ENCODE measurements around the gene KY.

KY gene

DNA sequence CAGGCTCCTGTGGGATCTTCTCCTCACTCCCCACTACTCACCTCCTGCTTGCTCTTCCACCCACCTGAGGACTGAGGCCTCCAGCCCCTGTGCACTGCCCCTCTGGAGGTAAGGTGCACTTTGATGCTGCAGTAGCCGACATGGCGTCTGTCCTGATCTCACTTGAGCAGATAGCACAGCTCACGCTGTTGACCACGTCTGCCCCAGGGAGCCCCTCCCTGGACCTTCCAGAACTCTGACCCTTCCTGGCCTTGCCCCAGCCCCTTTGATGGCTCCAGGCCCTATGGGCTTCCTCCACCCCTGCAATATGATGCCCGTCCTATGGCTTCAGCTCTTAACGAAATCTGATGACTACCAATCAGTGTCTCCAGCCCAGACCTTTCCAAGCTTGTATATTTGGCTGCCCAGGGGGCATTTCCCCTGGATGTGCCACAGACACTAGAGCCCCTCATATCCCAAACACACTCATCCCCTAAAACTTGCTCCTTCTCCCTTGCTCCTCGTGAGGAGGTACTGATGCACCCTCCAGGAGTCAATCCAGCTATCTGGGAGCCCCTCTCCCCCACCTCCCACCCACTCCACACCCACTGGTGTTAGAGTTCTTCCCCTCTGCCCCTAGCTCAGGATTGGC is 27.1 kb downstream of the KY start:
- TF ChIP-seq POLR2AphosphoS5 (IDR thresholded peaks at IDR 0.05; ENCODE audit: low read depth, low read length) (no peak), SIN3A (IDR thresholded peaks at IDR 0.05; ENCODE audit: borderline replicate concordance, insufficient read depth, low read length) (no peak)

DNA sequence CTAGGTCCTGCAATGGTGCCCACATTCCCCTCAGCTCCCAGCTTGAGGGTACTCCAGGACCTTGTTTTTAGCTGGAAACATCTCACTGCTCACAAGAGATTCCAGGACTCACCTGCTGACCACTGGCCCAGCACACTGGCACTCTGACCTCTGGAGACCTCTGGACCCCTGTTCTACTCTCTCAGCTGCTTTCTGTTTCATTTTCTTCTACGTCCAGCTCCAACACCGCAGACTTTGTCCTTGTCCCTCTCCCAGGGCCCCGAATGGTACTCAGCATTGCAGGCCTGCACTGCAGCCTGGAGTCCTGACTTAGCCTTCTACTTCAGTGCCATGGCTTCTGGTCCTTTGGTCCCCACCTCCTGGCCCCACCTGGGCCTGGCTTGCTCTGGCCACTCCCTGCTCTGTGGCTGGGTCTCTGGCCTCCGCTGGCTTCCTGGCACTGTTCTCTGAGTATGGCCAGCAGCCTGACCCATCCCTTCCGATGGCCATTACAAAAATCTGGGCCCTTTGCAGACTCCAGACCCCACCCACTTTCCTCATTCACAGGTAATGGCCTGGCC is 27.9 kb downstream of the KY start:
- TF ChIP-seq SIN3A (IDR thresholded peaks at IDR 0.05; ENCODE audit: borderline replicate concordance, insufficient read depth, low read length) = no peak
- TF ChIP-seq FOXP2 (optimal IDR thresholded peaks at IDR 0.05; ENCODE audit: borderline replicate concordance, extremely low read depth, extremely low read length, insufficient read depth) = no peak
- no peak for TF ChIP-seq POLR2AphosphoS5 (IDR thresholded peaks at IDR 0.05; ENCODE audit: low read depth, low read length)
- TF ChIP-seq, protein P1, sequence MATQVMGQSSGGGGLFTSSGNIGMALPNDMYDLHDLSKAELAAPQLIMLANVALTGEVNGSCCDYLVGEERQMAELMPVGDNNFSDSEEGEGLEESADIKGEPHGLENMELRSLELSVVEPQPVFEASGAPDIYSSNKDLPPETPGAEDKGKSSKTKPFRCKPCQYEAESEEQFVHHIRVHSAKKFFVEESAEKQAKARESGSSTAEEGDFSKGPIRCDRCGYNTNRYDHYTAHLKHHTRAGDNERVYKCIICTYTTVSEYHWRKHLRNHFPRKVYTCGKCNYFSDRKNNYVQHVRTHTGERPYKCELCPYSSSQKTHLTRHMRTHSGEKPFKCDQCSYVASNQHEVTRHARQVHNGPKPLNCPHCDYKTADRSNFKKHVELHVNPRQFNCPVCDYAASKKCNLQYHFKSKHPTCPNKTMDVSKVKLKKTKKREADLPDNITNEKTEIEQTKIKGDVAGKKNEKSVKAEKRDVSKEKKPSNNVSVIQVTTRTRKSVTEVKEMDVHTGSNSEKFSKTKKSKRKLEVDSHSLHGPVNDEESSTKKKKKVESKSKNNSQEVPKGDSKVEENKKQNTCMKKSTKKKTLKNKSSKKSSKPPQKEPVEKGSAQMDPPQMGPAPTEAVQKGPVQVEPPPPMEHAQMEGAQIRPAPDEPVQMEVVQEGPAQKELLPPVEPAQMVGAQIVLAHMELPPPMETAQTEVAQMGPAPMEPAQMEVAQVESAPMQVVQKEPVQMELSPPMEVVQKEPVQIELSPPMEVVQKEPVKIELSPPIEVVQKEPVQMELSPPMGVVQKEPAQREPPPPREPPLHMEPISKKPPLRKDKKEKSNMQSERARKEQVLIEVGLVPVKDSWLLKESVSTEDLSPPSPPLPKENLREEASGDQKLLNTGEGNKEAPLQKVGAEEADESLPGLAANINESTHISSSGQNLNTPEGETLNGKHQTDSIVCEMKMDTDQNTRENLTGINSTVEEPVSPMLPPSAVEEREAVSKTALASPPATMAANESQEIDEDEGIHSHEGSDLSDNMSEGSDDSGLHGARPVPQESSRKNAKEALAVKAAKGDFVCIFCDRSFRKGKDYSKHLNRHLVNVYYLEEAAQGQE (IDR thresholded peaks at IDR 0.05; ENCODE audit: insufficient read depth in 1 of 2, low read depth in 2 of 2, low read length in 2 of 2) = no peak
- no peak for TF ChIP-seq TAF1 (IDR thresholded peaks at IDR 0.05; ENCODE audit: borderline replicate concordance, insufficient read depth, low read length)

DNA sequence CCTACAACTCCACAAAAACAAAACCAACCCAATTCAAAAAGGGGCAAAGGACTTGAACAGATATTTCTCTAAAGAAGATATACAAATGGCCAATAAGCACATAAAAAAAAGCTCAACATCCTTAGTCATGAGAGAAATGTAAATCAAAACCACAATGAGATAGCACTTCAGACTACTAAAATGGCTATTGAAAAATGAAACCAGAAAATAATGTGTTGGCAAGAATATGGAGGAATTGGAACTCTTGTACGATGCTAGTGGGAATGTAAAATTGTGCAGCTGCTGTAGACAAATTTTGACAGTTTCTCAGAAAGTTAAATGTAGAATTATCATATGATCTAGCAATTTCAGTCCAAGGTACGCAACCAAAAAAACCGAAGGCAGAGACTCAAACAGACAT is 29.0 kb downstream of the KY start:
- no peak for TF ChIP-seq SIN3A (IDR thresholded peaks at IDR 0.05; ENCODE audit: borderline replicate concordance, insufficient read depth, low read length)
- TF ChIP-seq TAF1 (IDR thresholded peaks at IDR 0.05; ENCODE audit: borderline replicate concordance, insufficient read depth, low read length) = no peak
- TF ChIP-seq FOXP2 (optimal IDR thresholded peaks at IDR 0.05; ENCODE audit: borderline replicate concordance, extremely low read depth, extremely low read length, insufficient read depth) = no peak
- TF ChIP-seq POLR2AphosphoS5 (IDR thresholded peaks at IDR 0.05; ENCODE audit: low read depth, low read length) = no peak
- TF ChIP-seq, protein P1 (IDR thresholded peaks at IDR 0.05; ENCODE audit: insufficient read depth in 1 of 2, low read depth in 2 of 2, low read length in 2 of 2) = no peak

DNA sequence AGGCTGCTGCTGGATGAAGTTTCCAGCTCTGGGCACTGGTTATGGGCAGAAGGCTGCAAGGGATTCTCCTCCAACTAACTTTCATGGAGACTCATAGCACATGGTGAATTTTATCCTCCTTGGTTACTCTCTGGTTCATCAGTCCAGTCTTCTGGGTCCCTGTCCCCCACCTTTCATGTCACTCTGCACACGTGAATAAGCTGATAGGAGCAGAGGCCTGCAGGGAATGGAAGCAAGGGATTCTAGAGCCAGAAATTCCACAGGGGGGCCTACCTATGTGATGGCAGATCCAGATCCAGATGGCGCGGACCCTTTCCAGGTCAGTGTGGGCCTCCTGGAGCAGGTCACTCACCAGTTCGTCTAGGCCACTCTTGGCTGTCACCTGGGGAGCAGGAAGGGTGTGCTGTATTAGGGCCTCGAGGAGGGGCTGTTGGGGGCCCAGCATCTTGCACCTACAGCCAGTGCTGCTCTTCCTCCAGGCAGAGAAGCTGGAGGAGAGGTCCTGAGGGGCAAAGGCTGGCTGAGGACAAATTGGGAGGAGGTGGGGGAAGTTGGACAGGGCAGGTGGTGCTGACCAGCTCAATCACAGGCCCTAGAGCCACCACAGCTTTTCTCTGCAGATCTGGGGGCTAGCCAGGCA is 30.2 kb downstream of the KY start:
- no peak for TF ChIP-seq TAF1 (IDR thresholded peaks at IDR 0.05; ENCODE audit: borderline replicate concordance, insufficient read depth, low read length)
- TF ChIP-seq, protein P1 (IDR thresholded peaks at IDR 0.05; ENCODE audit: insufficient read depth in 1 of 2, low read depth in 2 of 2, low read length in 2 of 2) = no peak
- TF ChIP-seq SIN3A (IDR thresholded peaks at IDR 0.05; ENCODE audit: borderline replicate concordance, insufficient read depth, low read length) = no peak

DNA sequence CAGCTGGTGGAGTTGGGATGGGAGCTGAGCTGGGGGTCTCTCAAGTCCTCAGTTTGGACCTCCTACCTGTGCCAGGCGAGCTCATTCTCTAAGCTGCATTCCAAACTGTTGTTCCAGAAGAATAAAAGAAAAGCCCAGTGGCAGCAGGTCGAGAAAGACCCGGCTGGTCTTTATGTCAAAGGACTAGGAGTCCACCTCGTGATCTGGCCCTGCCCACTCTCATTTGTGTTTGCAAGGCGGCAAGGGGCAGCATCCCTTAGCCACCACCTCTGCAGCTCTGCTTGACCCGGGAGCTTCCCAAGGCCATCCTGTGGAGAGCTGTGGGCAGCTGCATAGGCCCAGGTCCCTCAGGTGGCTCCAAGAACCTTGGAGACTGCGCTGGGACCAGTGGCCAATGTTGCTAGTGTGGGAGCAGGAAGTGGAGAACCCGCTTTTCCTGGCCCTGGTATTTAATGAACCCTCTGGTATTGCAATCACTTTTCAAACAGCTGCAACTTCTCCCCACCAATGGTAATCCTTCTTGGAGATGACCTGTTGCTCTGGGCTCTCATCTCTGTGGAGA is 30.9 kb downstream of the KY start:
- no peak for TF ChIP-seq SIN3A (IDR thresholded peaks at IDR 0.05; ENCODE audit: borderline replicate concordance, insufficient read depth, low read length)
- TF ChIP-seq, protein P1 (IDR thresholded peaks at IDR 0.05; ENCODE audit: insufficient read depth in 1 of 2, low read depth in 2 of 2, low read length in 2 of 2) = no peak
- no peak for TF ChIP-seq FOXP2 (optimal IDR thresholded peaks at IDR 0.05; ENCODE audit: borderline replicate concordance, extremely low read depth, extremely low read length, insufficient read depth)
- no peak for TF ChIP-seq TAF1 (IDR thresholded peaks at IDR 0.05; ENCODE audit: borderline replicate concordance, insufficient read depth, low read length)
- no peak for TF ChIP-seq POLR2AphosphoS5 (IDR thresholded peaks at IDR 0.05; ENCODE audit: low read depth, low read length)
